ENCODE measurements around the gene GNAT1. TPM values are rescaled to one million over a fixed set of nuclear protein-coding genes. Genes with fewer than 3 reads are reported as not detected.
A peak's percentile ranks its signal among the peaks of the same experiment; 100 is the strongest.

GNAT1 gene
- total and polyA plus RNA-seq, 8 donors, result not detected

- H3K27me3 ChIP-seq, result peaks cover 0 to 19% (median 9%) of the 10 kb centered on the region in 3 donors
- H3K4me1 ChIP-seq, result peaks cover 93 to 100% (median 100%) of the 10 kb centered on the region in 4 donors
- no peaks in the 10 kb centered on the region for H3K9me3 ChIP-seq
- intact Hi-C loops (cut with DNase I; ENCODE audit: low total_unique reads), result no loop called here
- WGBS, 5 donors, result 26 to 45% (median 35%) methylated on average over 7 of the region's 7 CpGs
- DNase-seq, result peak; percentile 47 to 73
- peak overlapping the region; percentile 75 to 90 (median 85) for H3K27ac ChIP-seq
- peak in 1 of 3 donors; percentile 4 for TF ChIP-seq POLR2AphosphoS5 (IDR thresholded peaks at IDR 0.05)
- no peak for TF ChIP-seq CTCF (IDR thresholded peaks at IDR 0.05)
- H3K4me3 ChIP-seq, result peak overlapping the region in 1 of 4 donors; percentile 23
- H3K36me3 ChIP-seq, result no peaks in the 10 kb centered on the region
Observed at GRCh38 chr3:50160561-50160983, 30.8 kb upstream of the GNAT1 start.

GRCh38 chr3:50161320-50161719 is 30.1 kb upstream of the GNAT1 start:
- TF ChIP-seq EP300 (IDR thresholded peaks at IDR 0.05) (no peak), CTCF (IDR thresholded peaks at IDR 0.05) (no peak), POLR2AphosphoS5 (IDR thresholded peaks at IDR 0.05) (peak in 2 of 3 donors; percentile 34 to 65)
- peaks cover 0 to 11% (median 3%) of the 10 kb centered on the region in 3 donors for H3K27me3 ChIP-seq
- peak overlapping the region; percentile 75 to 90 (median 85) for H3K27ac ChIP-seq
- H3K4me1 ChIP-seq, result peaks cover 93 to 100% (median 100%) of the 10 kb centered on the region in 4 donors
- H3K36me3 ChIP-seq, result no peaks in the 10 kb centered on the region
- H3K4me3 ChIP-seq, result peak overlapping the region in 1 of 4 donors; percentile 11
- intact Hi-C loops (cut with DNase I; ENCODE audit: low total_unique reads), result no loop called here
- 33 to 63% (median 35%) methylated on average over 10 to 13 of the region's 13 CpGs for WGBS, 5 donors
- no peaks in the 10 kb centered on the region for H3K9me3 ChIP-seq
- DNase-seq, result peak; percentile 85 to 87

- H3K4me1 ChIP-seq, result peaks cover 99 to 100% (median 100%) of the 10 kb centered on the region in 4 donors
- DNase-seq, result no peak
- H3K27ac ChIP-seq, result peak overlapping the region; percentile 75 to 90 (median 85)
- H3K27me3 ChIP-seq, result peaks cover 0 to 2% (median 0%) of the 10 kb centered on the region in 3 donors
- no peak overlapping the region for H3K4me3 ChIP-seq
- no peaks in the 10 kb centered on the region for H3K36me3 ChIP-seq
- H3K9me3 ChIP-seq, result no peaks in the 10 kb centered on the region
- WGBS, 5 donors, result 33 to 54% (median 41%) methylated on average over 4 to 5 of the region's 5 CpGs
- intact Hi-C loops (cut with DNase I; ENCODE audit: low total_unique reads), result no loop called here
- TF ChIP-seq POLR2A (IDR thresholded peaks at IDR 0.05) (no peak), CTCF (IDR thresholded peaks at IDR 0.05) (no peak), EP300 (IDR thresholded peaks at IDR 0.05) (no peak), POLR2AphosphoS5 (IDR thresholded peaks at IDR 0.05) (no peak)
Observed at GRCh38 chr3:50162034-50162883, 29.2 kb upstream of the GNAT1 start.

- DNase-seq, result peak; percentile 86 to 92
- H3K9me3 ChIP-seq, result no peaks in the 10 kb centered on the region
- intact Hi-C loops (cut with DNase I; ENCODE audit: low total_unique reads), result no loop called here
- peaks cover 99 to 100% (median 100%) of the 10 kb centered on the region in 4 donors for H3K4me1 ChIP-seq
- H3K36me3 ChIP-seq, result no peaks in the 10 kb centered on the region
- TF ChIP-seq POLR2AphosphoS5 (IDR thresholded peaks at IDR 0.05), result peak in 2 of 3 donors; percentile 30 to 64
- no peak for TF ChIP-seq CTCF (IDR thresholded peaks at IDR 0.05)
- 19 to 43% (median 31%) methylated on average over 7 to 8 of the region's 8 CpGs for WGBS, 5 donors
- no peaks in the 10 kb centered on the region for H3K27me3 ChIP-seq
- H3K27ac ChIP-seq, result peak overlapping the region; percentile 75 to 90 (median 85)
- peak overlapping the region in 1 of 4 donors; percentile 18 for H3K4me3 ChIP-seq
Observed at GRCh38 chr3:50163572-50164455, 27.6 kb upstream of the GNAT1 start.
